RWPE2 (cell line): ENCODE measurements around the gene ZNF563.
A peak's percentile ranks its signal among the peaks of the same experiment; 100 is the strongest.
"Not testable (repeated sequence)": the region's sequence is repeated elsewhere in the genome, so short reads cannot be mapped to it uniquely, and the experiment has no call there.

Source experiments
- ATAC-seq: fragments of 200-7000 bp; cut with Tn5 transposase; 3 replicates; pipeline ENCODE4 v1.9.1; 2021; ENCODE audit warnings: low read depth
- DNase-seq: peaks from one replicate; pipeline ENCODE4 v3.0.0-alpha.2; 2020; ENCODE audit warnings: low spot score
- H3K27ac ChIP-seq: fragments of 450-650 bp; 2 replicates; pipeline ENCODE4 v1.5.1; 2017; ENCODE audit warnings: mild to moderate bottlenecking; ENCODE audit not compliant: poor library complexity, severe bottlenecking
- H3K27me3 ChIP-seq: fragments of 250-450 bp; sonication (Bioruptor Pico); 2 replicates; pipeline ENCODE4 v1.5.1; 2021; ENCODE audit warnings: mild to moderate bottlenecking, moderate library complexity; ENCODE audit not compliant: insufficient read depth, poor library complexity, severe bottlenecking
- H3K36me3 ChIP-seq: fragments of 250-450 bp; sonication (Bioruptor Pico); 2 replicates; pipeline ENCODE4 v1.5.1; 2020; ENCODE audit warnings: low read depth, mild to moderate bottlenecking, moderate library complexity
- H3K4me1 ChIP-seq: fragments of 250-450 bp; sonication (Bioruptor Pico); 2 replicates; pipeline ENCODE4 v1.5.1; 2021; ENCODE audit warnings: mild to moderate bottlenecking, moderate library complexity; ENCODE audit not compliant: insufficient read depth, poor library complexity, severe bottlenecking
- H3K4me3 ChIP-seq: fragments of 250-450 bp; sonication (Bioruptor Pico); 2 replicates; pipeline ENCODE4 v1.5.1; 2021; ENCODE audit warnings: mild to moderate bottlenecking, moderate library complexity; ENCODE audit not compliant: severe bottlenecking
- H3K9me3 ChIP-seq: fragments of 250-450 bp; sonication (Bioruptor Pico); 2 replicates; pipeline ENCODE4 v1.5.1; 2021; ENCODE audit warnings: mild to moderate bottlenecking, moderate library complexity; ENCODE audit not compliant: severe bottlenecking
- CTCF ChIP-seq: fragments of 450-650 bp; IDR thresholded peaks from one replicate; pipeline ENCODE4 v1.5.1; 2017; ENCODE audit warnings: mild to moderate bottlenecking, moderate library complexity; ENCODE audit not compliant: poor library complexity, severe bottlenecking

The ZNF563 gene

GRCh38 chr19:12325690-12326089, 7.7 kb downstream of the ZNF563 start:
- DNase-seq: no peak
- no peak overlapping the region for H3K4me3 ChIP-seq
- no peak overlapping the region for H3K27ac ChIP-seq
- no peak for ATAC-seq
- no peak for TF ChIP-seq CTCF
- H3K9me3 ChIP-seq: no peaks in the 10 kb centered on the region
- peaks cover 20% of the 10 kb centered on the region for H3K36me3 ChIP-seq
- H3K4me1 ChIP-seq: no peaks in the 10 kb centered on the region
- H3K27me3 ChIP-seq: no peaks in the 10 kb centered on the region

GRCh38 chr19:12318782-12319413, 14.5 kb downstream of the ZNF563 start:
- DNase-seq: no peak
- Histone ChIP-seq H3K4me3 (no peak overlapping the region), H3K4me1 (no peaks in the 10 kb centered on the region), H3K36me3 (peaks cover 33% of the 10 kb centered on the region), H3K27me3 (no peaks in the 10 kb centered on the region), H3K27ac (no peak overlapping the region), H3K9me3 (no peaks in the 10 kb centered on the region)
- no peak for ATAC-seq
- TF ChIP-seq CTCF: no peak

GRCh38 chr19:12314553-12314952, 18.9 kb downstream of the ZNF563 start:
- DNase-seq (no peak), ATAC-seq (no peak)
- Histone ChIP-seq H3K4me3 (no peak overlapping the region), H3K27ac (no peak overlapping the region), H3K36me3 (peaks cover 8% of the 10 kb centered on the region), H3K4me1 (no peaks in the 10 kb centered on the region), H3K9me3 (no peaks in the 10 kb centered on the region), H3K27me3 (no peaks in the 10 kb centered on the region)
- TF ChIP-seq CTCF: no peak

- not testable (repeated sequence) for H3K9me3 ChIP-seq, ATAC-seq, H3K4me1 ChIP-seq, H3K27ac ChIP-seq, H3K4me3 ChIP-seq, DNase-seq, H3K36me3 ChIP-seq, H3K27me3 ChIP-seq
These were observed 24.5 kb downstream of the ZNF563 start for GRCh38 chr19:12308891-12309290.

- H3K4me1 ChIP-seq: no peaks in the 10 kb centered on the region
- DNase-seq (no peak), ATAC-seq (no peak)
- no peaks in the 10 kb centered on the region for H3K27me3 ChIP-seq
- peak overlapping the region; percentile 64 for H3K4me3 ChIP-seq
- peaks cover 12% of the 10 kb centered on the region for H3K36me3 ChIP-seq
- no peaks in the 10 kb centered on the region for H3K9me3 ChIP-seq
- H3K27ac ChIP-seq: peak overlapping the region; percentile 47
- no peak for TF ChIP-seq CTCF
These were observed 38.2 kb downstream of the ZNF563 start for GRCh38 chr19:12295191-12295590.
